OCI-LY7 (cell line): ENCODE measurements around the gene JPT1.
"Not testable (repeated sequence)": the region's sequence is repeated elsewhere in the genome, so short reads cannot be mapped to it uniquely, and the experiment has no call there.

Source experiments
- CTCF ChIP-seq: fragments of 200-600 bp; sonication (generic); conservative IDR thresholded peaks from 2 replicates; pipeline ENCODE4 v1.5.1; 2014; ENCODE audit warnings: mild to moderate bottlenecking, antibody characterized with exemption, low read length, moderate library complexity, mixed read lengths
- EZH2phosphoT487 ChIP-seq: fragments of 200-600 bp; sonication (generic); IDR thresholded peaks from 2 replicates; pipeline ENCODE4 v1.6.1; 2018; ENCODE audit warnings: low read depth, borderline replicate concordance, mild to moderate bottlenecking, mixed run types, antibody characterized with exemption, low read length, moderate library complexity, mixed read lengths

GRCh38 chr17:75127936-75128335 lies 26.4 kb downstream of the JPT1 start:
- TF ChIP-seq CTCF, EZH2phosphoT487: not testable (repeated sequence)
